Measurements from ENCODE around the gene THRAP3. TPM values are rescaled to one million over a fixed set of nuclear protein-coding genes. Genes with fewer than 3 reads are reported as not detected.

THRAP3 gene
- total and polyA plus RNA-seq, 9 of the 15 experiments (the other 6 are each of a cell fraction or from before 2014, with no cell fraction given): 66.2 to 135 (median 113) TPM

- H3K4me1 ChIP-seq (replicated peaks in 1 of 2; ENCODE audit: control insufficient read depth in 2 of 2, insufficient read depth in 2 of 2, low read length in 2 of 2): peaks cover 0 to 6% of the 10 kb centered on the region in 2 experiments; a peak in 2 of 5 replicates
- FAIRE-seq: no peak
- ATAC-seq: no peak
- no peaks in the 10 kb centered on the region for H3K9me1 ChIP-seq (ENCODE audit: control insufficient read depth, insufficient read depth, low read length)
- H3K9ac ChIP-seq (ENCODE audit: insufficient read depth in 1 of 2, low read depth in 2 of 2, low read length in 2 of 2): no peak overlapping the region
- intact Hi-C loops (cut with micrococcal nuclease): no loop called here
- ChIA-PET POLR2A (interaction anchor here (0.9 to 2.7 kb wide), 4 partner anchors 9 to 21 kb away, joined by 3 to 24 read pairs (median 4); partner anchors contain the start of gene THRAP3), CTCF (ENCODE audit: low intra/inter-chr PET ratio) (no interaction called here)
- H3K9me3 ChIP-seq (replicated peaks; ENCODE audit: control insufficient read depth, insufficient read depth, low read depth, low read length): no peaks in the 10 kb centered on the region
- peaks cover 98% of the 10 kb centered on the region for H3K79me2 ChIP-seq (ENCODE audit: control insufficient read depth, insufficient read depth, low read length)
- no peak overlapping the region for H3K4me2 ChIP-seq (ENCODE audit: insufficient read depth, low read length)
- no peaks in the 10 kb centered on the region for H3K27me3 ChIP-seq (ENCODE audit: control insufficient read depth in 2 of 2, insufficient read depth in 2 of 2, low read length in 2 of 2)
- no peak overlapping the region for H2AFZ ChIP-seq (ENCODE audit: low read depth, low read length)
- DNase-seq (ENCODE audit: extremely low read depth in 1 of 4, low spot score in 3 of 4): no peak
- H4K20me1 ChIP-seq (replicated peaks; ENCODE audit: control insufficient read depth, insufficient read depth, low read length): peaks cover 13% of the 10 kb centered on the region; the same call in 1 of the 2 replicates
- BruUV-seq (replicated peaks): no TSS peak
- 91% methylated on average over 8 of the region's 11 CpGs for WGBS (ENCODE audit: insufficient coverage, low coverage, missing lambda C conversion rate)
- H3K27ac ChIP-seq (ENCODE audit: extremely low read depth, low read depth, low read length): no peak overlapping the region
- peaks cover 75% of the 10 kb centered on the region for H3K36me3 ChIP-seq (ENCODE audit: control insufficient read depth, insufficient read depth, low read length)
- H3K4me3 ChIP-seq: no peak overlapping the region
- in situ Hi-C loops (cut with MboI): no loop called here
- TF ChIP-seq SNIP1 (IDR thresholded peaks at IDR 0.05; ENCODE audit: low read depth): no peak
- TF ChIP-seq RAD21 (CRISPR knock-in tag; conservative IDR thresholded peaks at IDR 0.05 in 1 of 2, IDR thresholded peaks at IDR 0.05 in 1 of 2): no peak
- TF ChIP-seq STAT5A (IDR thresholded peaks at IDR 0.05; ENCODE audit: borderline replicate concordance, low read length): no peak
- no peak for TF ChIP-seq MEIS2 (IDR thresholded peaks at IDR 0.05; ENCODE audit: partially characterized antibody)
- TF ChIP-seq ZNF324 (CRISPR knock-in tag; IDR thresholded peaks at IDR 0.05): no peak
- TF ChIP-seq SIN3A (IDR thresholded peaks at IDR 0.05; ENCODE audit: borderline replicate concordance in 2 of 2, control insufficient read depth in 1 of 2, low read depth in 2 of 2, low read length in 2 of 2): no peak
- TF ChIP-seq ATF3 (IDR thresholded peaks at IDR 0.05): no peak
- TF ChIP-seq ATF3 (CRISPR knock-in tag; conservative IDR thresholded peaks at IDR 0.05): no peak
- TF ChIP-seq ZNF239 (CRISPR knock-in tag; IDR thresholded peaks at IDR 0.05): no peak
- no peak for TF ChIP-seq ZNF224 (CRISPR knock-in tag; IDR thresholded peaks at IDR 0.05)
- no peak for TF ChIP-seq TAF15 (IDR thresholded peaks at IDR 0.05; ENCODE audit: low read depth, low read length)
- no peak for TF ChIP-seq MYNN (IDR thresholded peaks at IDR 0.05)
- no peak for TF ChIP-seq MYNN (CRISPR knock-in tag; IDR thresholded peaks at IDR 0.05)
- no peak for TF ChIP-seq EHMT2 (IDR thresholded peaks at IDR 0.05)
- TF ChIP-seq MLX (CRISPR knock-in tag; conservative IDR thresholded peaks at IDR 0.05): no peak
- no peak for TF ChIP-seq HDAC3 (IDR thresholded peaks at IDR 0.05; ENCODE audit: borderline replicate concordance, partially characterized antibody)
- TF ChIP-seq SOX6 (IDR thresholded peaks at IDR 0.05): no peak
Measured at GRCh38 chr1:36232212-36233095, 8.2 kb downstream of the THRAP3 start.

All from K562 (cell line).